GM18502 (cell line): ENCODE data around the gene TRIM65.

Source experiments
- ATAC-seq: cut with Tn5 transposase; IDR thresholded peaks from one replicate; pipeline ENCODE4 v1.9.1; 2021; ENCODE audit warnings: mild to moderate bottlenecking; ENCODE audit not compliant: unreplicated experiment, poor library complexity

Gene TRIM65

GRCh38 chr17:75919611-75920010, 22.9 kb upstream of the TRIM65 start:
- ATAC-seq: no peak

GRCh38 chr17:75917917-75918445, 21.2 kb upstream of the TRIM65 start:
- ATAC-seq: no peak

GRCh38 chr17:75917141-75917916, 20.6 kb upstream of the TRIM65 start:
- no peak for ATAC-seq

GRCh38 chr17:75915268-75915667, 18.5 kb upstream of the TRIM65 start:
- ATAC-seq: no peak

GRCh38 chr17:75914643-75915267, 18.0 kb upstream of the TRIM65 start:
- ATAC-seq: no peak

- ATAC-seq: no peak
Observed at GRCh38 chr17:75913537-75914210, 16.9 kb upstream of the TRIM65 start.

- no peak for ATAC-seq
Observed at GRCh38 chr17:75910699-75911098, 13.9 kb upstream of the TRIM65 start.

GRCh38 chr17:75909812-75910274, 13.1 kb upstream of the TRIM65 start:
- no peak for ATAC-seq

GRCh38 chr17:75909051-75909811, 12.5 kb upstream of the TRIM65 start:
- ATAC-seq: no peak

- ATAC-seq: no peak
Observed at GRCh38 chr17:75908201-75908600, 11.4 kb upstream of the TRIM65 start.

GRCh38 chr17:75906143-75906884, 9.6 kb upstream of the TRIM65 start:
- ATAC-seq: no peak

GRCh38 chr17:75904749-75905521, 8.2 kb upstream of the TRIM65 start, which contains the start of gene MRPL38:
TSS of gene MRPL38 (minus strand) at chr17:75904884. CDS start at chr17:75904875, 9 bp downstream.
- peak; percentile 98 for ATAC-seq

- ATAC-seq: no peak
Observed at GRCh38 chr17:75902406-75902805, 5.7 kb upstream of the TRIM65 start.

GRCh38 chr17:75901727-75902126, 5.0 kb upstream of the TRIM65 start:
- no peak for ATAC-seq

- ATAC-seq: no peak
Observed at GRCh38 chr17:75900691-75901533, 4.2 kb upstream of the TRIM65 start.

GRCh38 chr17:75899767-75900468, 3.2 kb upstream of the TRIM65 start:
- no peak for ATAC-seq

- ATAC-seq: no peak
Observed at GRCh38 chr17:75899353-75899752, 2.6 kb upstream of the TRIM65 start.
